ENCODE data around the gene PAPPA2.
"Not testable (repeated sequence)": the region's sequence is repeated elsewhere in the genome, so short reads cannot be mapped to it uniquely, and the experiment has no call there.

Gene PAPPA2

DNA sequence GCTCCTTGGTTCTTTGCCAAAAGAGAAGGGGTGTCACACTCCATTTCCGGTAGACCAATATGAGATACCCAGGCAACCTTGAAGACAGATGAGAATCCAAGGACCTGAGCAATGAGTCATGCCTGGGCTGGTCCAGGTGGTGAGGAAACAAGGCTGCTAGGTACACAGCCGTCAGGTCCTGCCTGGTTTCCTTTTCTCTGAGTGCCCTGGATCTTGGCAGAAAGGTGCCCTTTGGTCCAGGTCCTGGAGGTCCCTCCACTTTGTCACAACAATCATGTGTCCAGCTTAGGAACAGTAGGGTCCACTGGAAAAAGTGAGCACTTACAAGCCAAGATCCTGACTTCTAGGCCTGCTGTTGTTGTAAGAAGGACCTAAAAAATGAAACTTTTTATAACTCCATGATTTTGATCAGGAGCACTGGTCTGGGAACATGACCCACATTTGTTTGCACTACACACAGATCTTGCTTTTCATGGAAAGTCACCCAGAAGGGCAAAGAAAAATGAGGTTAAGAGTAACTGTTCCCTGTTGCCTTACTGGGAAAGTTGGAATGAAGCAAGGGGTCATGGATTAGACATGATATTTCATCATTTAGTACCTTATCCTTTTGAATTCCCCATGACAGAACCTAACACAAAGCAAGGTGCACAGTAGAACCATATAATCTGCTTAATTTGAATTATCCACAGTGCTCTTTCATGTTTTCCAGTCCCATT, 94.7 kb downstream of the PAPPA2 start:
- no peak overlapping the region for H3K4me3 ChIP-seq (ENCODE audit: low read depth, low read length)
- TF ChIP-seq CTCF (IDR thresholded peaks at IDR 0.05; ENCODE audit: control insufficient read depth, extremely low read depth, insufficient read depth), result no peak
- DNase-seq (ENCODE audit: low read depth), result no peak

DNA sequence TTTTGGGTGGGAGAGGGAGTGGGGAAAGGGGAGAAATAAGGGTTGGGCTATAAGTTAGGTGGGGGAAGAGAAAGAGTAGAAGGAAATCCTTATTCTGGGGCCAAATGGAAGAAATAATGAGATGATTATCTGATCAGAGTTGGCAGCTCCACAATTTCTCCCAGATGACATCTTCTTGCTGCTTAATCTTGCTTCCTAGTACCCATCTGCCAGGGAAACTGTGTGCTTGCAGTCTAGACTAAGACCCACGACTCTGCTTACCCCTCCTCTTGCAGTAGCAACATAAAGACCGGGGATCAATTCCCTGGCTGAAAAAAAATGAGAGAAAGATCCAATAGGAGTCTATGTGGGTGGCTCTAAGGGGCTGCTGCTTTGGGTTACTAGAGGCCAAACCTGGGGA, 95.6 kb downstream of the PAPPA2 start:
- DNase-seq (ENCODE audit: low read depth), result no peak
- H3K4me3 ChIP-seq (ENCODE audit: low read depth, low read length), result no peak overlapping the region
- TF ChIP-seq CTCF (IDR thresholded peaks at IDR 0.05; ENCODE audit: control insufficient read depth, extremely low read depth, insufficient read depth), result no peak

DNA sequence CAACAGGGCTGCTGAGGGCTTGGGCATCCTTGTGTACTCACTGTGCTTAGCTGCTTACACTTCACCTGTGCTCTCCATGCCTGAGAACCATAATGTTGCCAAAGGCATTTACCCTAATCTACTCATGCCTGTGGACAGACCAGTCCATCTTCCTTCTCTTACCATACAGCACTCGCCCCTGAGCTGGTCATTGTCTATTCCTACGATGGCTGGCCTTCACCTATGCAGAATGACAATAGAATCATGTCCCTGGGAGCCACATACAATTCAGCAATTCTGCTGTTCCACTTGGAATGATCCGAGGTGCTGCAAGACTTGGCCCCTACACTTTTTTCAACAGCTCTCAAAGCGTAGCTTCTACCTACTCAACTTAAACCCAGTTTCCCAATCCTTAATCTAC, 96.5 kb downstream of the PAPPA2 start:
- TF ChIP-seq CTCF (IDR thresholded peaks at IDR 0.05; ENCODE audit: control insufficient read depth, extremely low read depth, insufficient read depth), result no peak
- no peak for DNase-seq (ENCODE audit: low read depth)
- no peak overlapping the region for H3K4me3 ChIP-seq (ENCODE audit: low read depth, low read length)

DNA sequence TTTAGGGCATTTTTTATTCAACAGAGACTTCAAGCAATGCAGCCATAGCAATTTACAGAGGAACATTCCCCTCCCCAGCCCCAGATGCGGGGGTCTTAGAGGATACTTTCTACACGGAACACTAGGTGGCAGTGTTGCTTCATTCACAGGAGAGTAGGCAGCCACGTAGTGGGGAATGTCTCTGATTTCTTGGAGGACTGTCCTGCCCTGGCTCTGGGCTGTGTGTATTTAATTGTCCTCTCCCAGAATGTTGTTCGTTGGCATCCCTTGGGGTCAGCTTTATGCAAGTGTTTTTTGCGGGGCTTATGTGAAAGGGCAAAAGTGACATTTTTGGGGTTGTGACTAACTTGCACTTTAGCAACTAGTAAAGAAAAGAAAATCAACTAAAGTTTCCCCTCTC, 96.9 kb downstream of the PAPPA2 start:
- peak; percentile 94 for TF ChIP-seq CTCF (IDR thresholded peaks at IDR 0.05; ENCODE audit: control insufficient read depth, extremely low read depth, insufficient read depth)
- no peak overlapping the region for H3K4me3 ChIP-seq (ENCODE audit: low read depth, low read length)
- DNase-seq (ENCODE audit: low read depth), result peak; percentile 14

DNA sequence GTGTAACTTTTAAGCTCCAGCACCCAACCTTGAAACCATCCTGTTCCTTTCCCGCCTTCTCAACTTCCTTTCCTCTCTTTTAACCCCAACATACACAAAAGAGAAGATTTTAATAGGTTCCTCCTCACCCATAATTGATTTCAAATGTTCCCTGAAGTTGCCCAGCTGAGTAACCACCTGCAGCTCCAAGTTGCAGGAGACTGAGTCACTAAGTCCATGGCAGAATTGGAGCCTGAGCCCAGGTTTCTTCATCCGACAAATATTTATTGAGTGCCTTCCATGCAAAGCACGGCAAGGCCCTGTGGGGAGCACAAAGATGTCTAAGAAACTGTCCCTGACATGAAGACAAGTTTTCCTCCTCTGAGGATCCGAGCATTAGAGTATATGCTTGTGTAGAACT, 97.7 kb downstream of the PAPPA2 start:
- DNase-seq (ENCODE audit: low read depth), result no peak
- H3K4me3 ChIP-seq (ENCODE audit: low read depth, low read length), result no peak overlapping the region
- no peak for TF ChIP-seq CTCF (IDR thresholded peaks at IDR 0.05; ENCODE audit: control insufficient read depth, extremely low read depth, insufficient read depth)

GRCh38 chr1:176561761-176562160, 98.8 kb downstream of the PAPPA2 start:
- not testable (repeated sequence) for DNase-seq (ENCODE audit: low read depth); H3K4me3 ChIP-seq (ENCODE audit: low read depth, low read length)

DNA sequence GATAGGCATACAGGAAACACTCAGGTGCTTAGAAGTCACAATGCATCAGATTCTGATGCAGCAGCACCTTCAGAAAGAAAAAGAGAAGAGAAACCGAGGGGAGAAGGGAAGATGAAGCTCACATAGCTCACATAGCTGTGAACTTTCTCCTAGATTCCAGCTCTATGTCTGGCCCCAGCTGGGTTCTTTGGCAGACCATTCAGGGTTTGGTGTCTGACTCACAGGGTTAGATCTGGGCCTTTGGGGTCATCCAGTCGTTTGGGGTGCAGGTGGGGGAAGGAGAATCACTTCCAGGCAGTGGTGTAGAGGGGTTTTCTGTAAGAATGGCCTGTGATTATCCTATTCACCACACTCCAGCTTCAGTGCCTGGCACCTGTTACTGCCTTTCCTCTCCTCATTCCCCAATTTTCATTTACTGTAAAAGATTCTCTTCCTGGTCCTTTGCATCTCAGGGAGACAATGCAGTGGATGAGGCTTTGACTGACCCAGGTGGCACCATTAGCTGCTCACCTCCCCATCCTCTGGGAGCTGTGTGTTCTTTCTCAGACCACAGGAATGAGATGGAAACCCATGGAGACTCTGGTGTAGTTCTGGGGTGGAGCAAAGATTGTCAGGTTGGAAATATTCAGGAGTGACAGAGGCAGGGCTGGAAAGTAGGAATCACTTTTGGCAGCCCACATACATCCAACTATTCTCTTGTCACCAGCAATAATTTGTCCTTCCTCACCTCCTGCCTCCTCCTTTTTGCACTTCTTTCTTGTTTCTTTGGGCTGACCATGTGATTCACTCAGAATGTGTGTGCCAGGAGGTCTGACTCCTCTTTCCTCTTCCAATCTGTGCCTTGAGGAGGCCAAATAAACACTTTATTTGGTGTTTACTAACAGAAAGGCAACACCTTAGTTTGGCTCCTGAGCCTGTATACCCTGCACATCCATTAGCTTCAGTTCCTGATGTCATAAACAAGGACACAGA, 103.3 kb downstream of the PAPPA2 start:
- no peak for DNase-seq (ENCODE audit: low read depth)
- TF ChIP-seq CTCF (IDR thresholded peaks at IDR 0.05; ENCODE audit: control insufficient read depth, extremely low read depth, insufficient read depth), result no peak

More for the DNA sequence above, 103.3 kb downstream of the PAPPA2 start:
- no peak overlapping the region for H3K4me3 ChIP-seq (ENCODE audit: low read depth, low read length)

Data from LNCaP clone FGC (cell line).